Measurements from ENCODE around the gene STX8.

The STX8 gene

GRCh38 chr17:9553596-9553995 is 22.0 kb downstream of the STX8 start:
- Histone ChIP-seq H3K4me1 (ENCODE audit: control insufficient read depth, insufficient read depth, low read length) (no peaks in the 10 kb centered on the region), H3K9me3 (replicated peaks; ENCODE audit: low read length) (no peaks in the 10 kb centered on the region), H3K27me3 (ENCODE audit: control insufficient read depth, insufficient read depth, low read length) (no peaks in the 10 kb centered on the region), H3K36me3 (ENCODE audit: insufficient read depth, low read length) (no peaks in the 10 kb centered on the region), H3K4me3 (ENCODE audit: low read length) (no peak overlapping the region), H3K9ac (ENCODE audit: low read depth, low read length) (no peak overlapping the region), H3K4me2 (ENCODE audit: low read length) (no peak overlapping the region)

DNA sequence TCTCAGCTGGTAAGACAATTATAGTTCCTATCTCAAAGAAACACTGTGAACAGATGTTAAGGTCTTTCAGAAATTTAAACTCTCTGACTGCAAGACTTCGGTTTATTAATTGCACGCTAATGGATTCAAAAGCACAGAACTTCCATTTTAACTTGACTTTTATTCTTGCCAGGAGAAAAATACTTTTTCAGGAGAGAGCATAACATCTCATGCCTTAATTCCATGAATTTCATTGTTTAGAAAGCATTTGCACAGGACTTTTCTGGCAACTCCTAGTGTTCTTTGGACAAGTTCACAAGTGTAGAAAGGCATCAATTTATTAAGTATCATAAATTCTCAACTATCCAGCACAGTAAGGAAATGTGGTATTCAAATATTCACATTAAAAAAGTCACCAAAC is 22.4 kb downstream of the STX8 start:
- H3K27me3 ChIP-seq (ENCODE audit: control insufficient read depth, insufficient read depth, low read length): no peaks in the 10 kb centered on the region
- H3K36me3 ChIP-seq (ENCODE audit: insufficient read depth, low read length): no peaks in the 10 kb centered on the region
- no peak overlapping the region for H3K4me3 ChIP-seq (ENCODE audit: low read length)
- no peak overlapping the region for H3K4me2 ChIP-seq (ENCODE audit: low read length)
- H3K9me3 ChIP-seq (replicated peaks; ENCODE audit: low read length): no peaks in the 10 kb centered on the region
- no peaks in the 10 kb centered on the region for H3K4me1 ChIP-seq (ENCODE audit: control insufficient read depth, insufficient read depth, low read length)
- H3K9ac ChIP-seq (ENCODE audit: low read depth, low read length): no peak overlapping the region

GRCh38 chr17:9549215-9549614 is 26.4 kb downstream of the STX8 start:
- Histone ChIP-seq H3K4me2 (ENCODE audit: low read length) (no peak overlapping the region), H3K27me3 (ENCODE audit: control insufficient read depth, insufficient read depth, low read length) (no peaks in the 10 kb centered on the region), H3K9me3 (replicated peaks; ENCODE audit: low read length) (no peaks in the 10 kb centered on the region), H3K9ac (ENCODE audit: low read depth, low read length) (no peak overlapping the region), H3K36me3 (ENCODE audit: insufficient read depth, low read length) (no peaks in the 10 kb centered on the region), H3K4me3 (ENCODE audit: low read length) (no peak overlapping the region), H3K4me1 (ENCODE audit: control insufficient read depth, insufficient read depth, low read length) (no peaks in the 10 kb centered on the region)

- Histone ChIP-seq H3K4me3 (ENCODE audit: low read length) (no peak overlapping the region), H3K36me3 (ENCODE audit: insufficient read depth, low read length) (peaks cover 2% of the 10 kb centered on the region), H3K9me3 (replicated peaks; ENCODE audit: low read length) (no peaks in the 10 kb centered on the region), H3K9ac (ENCODE audit: low read depth, low read length) (no peak overlapping the region), H3K4me2 (ENCODE audit: low read length) (no peak overlapping the region), H3K4me1 (ENCODE audit: control insufficient read depth, insufficient read depth, low read length) (no peaks in the 10 kb centered on the region), H3K27me3 (ENCODE audit: control insufficient read depth, insufficient read depth, low read length) (no peaks in the 10 kb centered on the region)
These were observed 31.4 kb downstream of the STX8 start for GRCh38 chr17:9544221-9544620.

- Histone ChIP-seq H3K9me3 (replicated peaks; ENCODE audit: low read length) (no peaks in the 10 kb centered on the region), H3K27me3 (ENCODE audit: control insufficient read depth, insufficient read depth, low read length) (no peaks in the 10 kb centered on the region), H3K4me2 (ENCODE audit: low read length) (no peak overlapping the region)
These were observed 33.9 kb downstream of the STX8 start for GRCh38 chr17:9541718-9542117.

GRCh38 chr17:9538626-9539025 is 37.0 kb downstream of the STX8 start:
- H3K27me3 ChIP-seq (ENCODE audit: control insufficient read depth, insufficient read depth, low read length): no peaks in the 10 kb centered on the region
- H3K9ac ChIP-seq (ENCODE audit: low read depth, low read length): no peak overlapping the region
- no peaks in the 10 kb centered on the region for H3K4me1 ChIP-seq (ENCODE audit: control insufficient read depth, insufficient read depth, low read length)
- no peak overlapping the region for H3K4me3 ChIP-seq (ENCODE audit: low read length)
- no peaks in the 10 kb centered on the region for H3K9me3 ChIP-seq (replicated peaks; ENCODE audit: low read length)
- peaks cover 2% of the 10 kb centered on the region for H3K36me3 ChIP-seq (ENCODE audit: insufficient read depth, low read length)
- H3K4me2 ChIP-seq (ENCODE audit: low read length): no peak overlapping the region

More at GRCh38 chr17:9541718-9542117, 33.9 kb downstream of the STX8 start:
- Histone ChIP-seq H3K36me3 (ENCODE audit: insufficient read depth, low read length) (peaks cover 2% of the 10 kb centered on the region), H3K4me1 (ENCODE audit: control insufficient read depth, insufficient read depth, low read length) (no peaks in the 10 kb centered on the region), H3K4me3 (ENCODE audit: low read length) (no peak overlapping the region), H3K9ac (ENCODE audit: low read depth, low read length) (no peak overlapping the region)

GRCh38 chr17:9537177-9537776 is 38.3 kb downstream of the STX8 start:
- Histone ChIP-seq H3K4me3 (ENCODE audit: low read length) (no peak overlapping the region), H3K9me3 (replicated peaks; ENCODE audit: low read length) (no peaks in the 10 kb centered on the region), H3K9ac (ENCODE audit: low read depth, low read length) (no peak overlapping the region), H3K4me2 (ENCODE audit: low read length) (no peak overlapping the region), H3K36me3 (ENCODE audit: insufficient read depth, low read length) (peaks cover 2% of the 10 kb centered on the region), H3K27me3 (ENCODE audit: control insufficient read depth, insufficient read depth, low read length) (no peaks in the 10 kb centered on the region), H3K4me1 (ENCODE audit: control insufficient read depth, insufficient read depth, low read length) (no peaks in the 10 kb centered on the region)

DNA sequence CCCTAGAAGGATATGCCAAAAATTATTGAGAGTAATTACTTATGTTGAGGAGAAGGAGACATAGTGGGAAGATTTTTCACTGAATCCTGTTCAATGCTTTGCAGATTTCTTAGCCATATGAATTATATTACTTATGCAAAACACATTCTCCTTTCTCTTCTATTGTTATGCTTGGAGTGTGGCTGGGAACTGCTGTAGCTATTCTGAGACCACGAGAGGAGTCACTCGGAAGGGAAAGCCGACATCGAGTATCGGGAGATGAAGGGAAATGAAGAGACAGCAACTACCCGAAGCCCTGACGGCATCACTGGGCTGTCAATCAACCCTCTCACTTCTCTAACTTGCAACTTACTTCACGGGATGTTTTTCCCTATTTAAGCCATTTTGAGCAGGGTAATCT is 39.6 kb downstream of the STX8 start:
- Histone ChIP-seq H3K9ac (ENCODE audit: low read depth, low read length) (no peak overlapping the region), H3K27me3 (ENCODE audit: control insufficient read depth, insufficient read depth, low read length) (no peaks in the 10 kb centered on the region), H3K4me1 (ENCODE audit: control insufficient read depth, insufficient read depth, low read length) (no peaks in the 10 kb centered on the region), H3K4me2 (ENCODE audit: low read length) (no peak overlapping the region), H3K9me3 (replicated peaks; ENCODE audit: low read length) (no peaks in the 10 kb centered on the region), H3K36me3 (ENCODE audit: insufficient read depth, low read length) (peaks cover under 1% of the 10 kb centered on the region), H3K4me3 (ENCODE audit: low read length) (no peak overlapping the region)

DNA sequence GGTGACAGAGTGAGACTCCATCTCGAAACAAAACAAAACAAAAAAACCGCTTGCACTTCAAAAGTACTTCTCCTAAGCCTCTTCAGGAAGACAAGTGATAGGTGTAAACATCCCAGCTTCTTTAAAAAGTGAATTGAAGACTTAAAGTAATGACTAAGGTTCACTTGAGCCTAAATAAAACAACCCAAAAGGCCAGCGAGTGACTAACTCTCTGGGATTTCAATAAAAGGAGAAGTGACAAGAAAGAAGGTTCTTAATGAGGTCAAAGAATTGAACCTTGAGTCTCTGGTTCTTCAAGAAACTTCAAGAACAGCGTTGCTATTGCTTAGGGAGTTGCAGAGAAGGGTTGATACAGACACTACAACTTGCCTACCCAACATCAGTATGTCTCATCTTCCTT is 42.2 kb downstream of the STX8 start:
- no peaks in the 10 kb centered on the region for H3K27me3 ChIP-seq (ENCODE audit: control insufficient read depth, insufficient read depth, low read length)
- H3K9me3 ChIP-seq (replicated peaks; ENCODE audit: low read length): no peaks in the 10 kb centered on the region
- H3K4me1 ChIP-seq (ENCODE audit: control insufficient read depth, insufficient read depth, low read length): no peaks in the 10 kb centered on the region
- H3K36me3 ChIP-seq (ENCODE audit: insufficient read depth, low read length): no peaks in the 10 kb centered on the region
- H3K9ac ChIP-seq (ENCODE audit: low read depth, low read length): no peak overlapping the region
- H3K4me2 ChIP-seq (ENCODE audit: low read length): no peak overlapping the region
- H3K4me3 ChIP-seq (ENCODE audit: low read length): no peak overlapping the region

DNA sequence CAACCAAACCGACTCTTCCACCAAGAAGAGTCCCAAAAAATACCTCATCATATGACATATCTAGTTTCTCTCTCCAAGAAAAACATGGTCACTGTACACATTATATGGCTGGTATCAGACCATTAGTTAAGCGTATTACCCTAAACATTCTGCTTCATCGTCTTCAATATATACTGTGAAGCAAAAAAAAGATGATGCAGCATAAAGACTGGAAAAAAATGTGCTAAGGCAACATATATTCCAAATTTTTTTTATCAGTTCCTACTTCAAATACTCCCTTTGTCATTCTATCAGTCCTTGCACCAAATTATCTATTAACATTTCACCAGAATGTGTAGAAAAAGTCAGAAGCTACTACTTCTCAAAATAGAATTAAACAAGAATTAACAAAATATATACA is 42.9 kb downstream of the STX8 start:
- H3K4me2 ChIP-seq (ENCODE audit: low read length): no peak overlapping the region
- no peak overlapping the region for H3K4me3 ChIP-seq (ENCODE audit: low read length)
- no peaks in the 10 kb centered on the region for H3K4me1 ChIP-seq (ENCODE audit: control insufficient read depth, insufficient read depth, low read length)
- no peaks in the 10 kb centered on the region for H3K27me3 ChIP-seq (ENCODE audit: control insufficient read depth, insufficient read depth, low read length)
- H3K9ac ChIP-seq (ENCODE audit: low read depth, low read length): no peak overlapping the region
- no peaks in the 10 kb centered on the region for H3K36me3 ChIP-seq (ENCODE audit: insufficient read depth, low read length)
- H3K9me3 ChIP-seq (replicated peaks; ENCODE audit: low read length): no peaks in the 10 kb centered on the region

GRCh38 chr17:9531034-9531433 is 44.6 kb downstream of the STX8 start:
- Histone ChIP-seq H3K9me3 (replicated peaks; ENCODE audit: low read length) (no peaks in the 10 kb centered on the region), H3K9ac (ENCODE audit: low read depth, low read length) (no peak overlapping the region), H3K4me3 (ENCODE audit: low read length) (no peak overlapping the region), H3K4me2 (ENCODE audit: low read length) (no peak overlapping the region), H3K4me1 (ENCODE audit: control insufficient read depth, insufficient read depth, low read length) (no peaks in the 10 kb centered on the region), H3K36me3 (ENCODE audit: insufficient read depth, low read length) (no peaks in the 10 kb centered on the region), H3K27me3 (ENCODE audit: control insufficient read depth, insufficient read depth, low read length) (no peaks in the 10 kb centered on the region)

DNA sequence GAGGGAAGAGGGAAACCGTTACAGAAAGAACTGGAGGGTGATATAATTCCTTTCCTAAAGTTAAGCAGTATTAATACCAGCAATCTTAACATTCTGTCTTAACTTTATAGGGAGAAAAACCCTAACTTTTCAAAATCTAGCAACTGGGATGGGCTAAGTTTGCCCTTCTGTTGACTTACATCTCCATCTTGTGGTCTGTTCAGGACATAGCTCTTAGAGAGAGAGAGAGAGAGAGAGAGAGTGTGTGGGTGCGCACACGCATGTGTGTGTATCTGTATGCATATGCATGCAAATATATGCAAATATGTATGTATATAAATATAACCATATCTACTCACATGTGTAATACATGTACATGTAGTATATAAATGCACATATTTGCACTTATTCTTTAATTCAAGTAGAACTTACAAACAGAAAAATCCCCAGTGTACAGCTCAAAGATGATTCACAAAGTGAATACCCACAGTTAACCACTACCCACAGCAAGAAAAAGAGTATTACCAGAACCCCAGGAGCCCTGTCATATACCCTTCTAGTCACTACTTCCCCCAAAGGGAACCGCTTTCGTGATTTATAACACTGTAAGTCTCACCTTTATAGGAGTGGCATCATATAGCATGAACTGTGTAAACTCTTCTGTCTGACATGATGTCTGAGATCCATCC is 46.5 kb downstream of the STX8 start:
- Histone ChIP-seq H3K4me2 (ENCODE audit: low read length) (no peak overlapping the region), H3K9me3 (replicated peaks; ENCODE audit: low read length) (no peaks in the 10 kb centered on the region), H3K4me1 (ENCODE audit: control insufficient read depth, insufficient read depth, low read length) (no peaks in the 10 kb centered on the region), H3K4me3 (ENCODE audit: low read length) (no peak overlapping the region), H3K27me3 (ENCODE audit: control insufficient read depth, insufficient read depth, low read length) (no peaks in the 10 kb centered on the region), H3K36me3 (ENCODE audit: insufficient read depth, low read length) (no peaks in the 10 kb centered on the region), H3K9ac (ENCODE audit: low read depth, low read length) (no peak overlapping the region)

Data from skeletal muscle satellite cell (primary cell).